Calu3 (cell line): ENCODE results near the gene RGS7BP. TPM values are rescaled to one million over a fixed set of nuclear protein-coding genes. Genes with fewer than 3 reads are reported as not detected.

Experiments
- BruUV-seq: library from RNA; stranded (reverse); fragments of 400-500 nt; replicated peaks from 2 replicates; lab custom pipeline; 2021; lab: Mats Ljungman, UMichigan
- CTCF ChIA-PET: fragments of 300-600 bp; sonication (Branson Sonifier 250); formaldehyde crosslinking; loops from one replicate; lab custom pipeline; 2022; ENCODE audit warnings: antibody characterized with exemption; lab: Charles Lee
- DNase-seq: peaks from one replicate; pipeline ENCODE4 v3.0.0; 2022
- H3K27ac Mint-ChIP-seq: one replicate; pipeline ENCODE4 v1.8.0; 2022; ENCODE audit warnings: mixed read lengths; ENCODE audit not compliant: unreplicated experiment
- H3K27me3 Mint-ChIP-seq: one replicate; pipeline ENCODE4 v1.8.0; 2022; ENCODE audit warnings: mixed read lengths; ENCODE audit not compliant: unreplicated experiment
- H3K36me3 Mint-ChIP-seq: one replicate; pipeline ENCODE4 v1.8.0; 2022; ENCODE audit warnings: mild to moderate bottlenecking, moderate library complexity, mixed read lengths; ENCODE audit not compliant: insufficient read depth, unreplicated experiment
- H3K4me1 Mint-ChIP-seq: one replicate; pipeline ENCODE4 v1.8.0; 2022; ENCODE audit warnings: mild to moderate bottlenecking, low read depth, mixed read lengths; ENCODE audit not compliant: unreplicated experiment
- H3K4me3 Mint-ChIP-seq: one replicate; pipeline ENCODE4 v1.8.0; 2022; ENCODE audit warnings: mild to moderate bottlenecking, low read depth, moderate library complexity, mixed read lengths; ENCODE audit not compliant: unreplicated experiment
- H3K9me3 Mint-ChIP-seq: one replicate; pipeline ENCODE4 v1.8.0; 2022; ENCODE audit warnings: low read depth, mixed read lengths; ENCODE audit not compliant: unreplicated experiment
- intact Hi-C: fragments of 100-400 bp; cut with micrococcal nuclease; formaldehyde crosslinking; loops from one replicate; pipeline ENCODE4 v1.10.0; 2022; ENCODE audit not compliant: unreplicated experiment
- total RNA-seq: library from RNA; stranded (reverse); gene quantifications from 2 replicates; pipeline ENCODE4 v1.2.3, GENCODE V29; 2022
- TF ChIP-seq, protein P1 (sequence below): fragments of 200-600 bp; IDR thresholded peaks from one replicate; pipeline ENCODE4 v1.8.0; 2022; ENCODE audit warnings: antibody characterized with exemption; ENCODE audit not compliant: unreplicated experiment

The RGS7BP gene
- total RNA-seq, 1 experiment from 2014 or later, result not detected

DNA sequence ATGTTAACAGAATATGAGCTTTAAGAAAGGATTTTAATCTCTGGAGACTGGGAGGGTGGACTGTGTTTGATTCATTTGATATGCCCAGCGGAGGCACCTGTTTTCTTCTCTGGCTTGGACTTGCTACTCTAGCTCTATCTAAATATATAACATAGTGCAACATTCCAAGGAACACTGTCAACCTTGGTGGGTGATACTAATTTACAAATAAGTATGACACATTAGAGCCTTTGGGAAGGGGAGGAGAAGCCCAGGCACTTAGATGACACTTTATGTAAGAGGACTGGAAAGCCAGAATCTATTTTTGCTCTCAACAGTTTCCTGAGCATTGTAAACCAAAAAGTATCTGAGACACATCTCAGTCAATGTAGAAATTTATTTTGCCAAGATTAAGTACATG is 101.1 kb downstream of the RGS7BP start:
- Mint-ChIP-seq H3K27me3 (no peaks in the 10 kb centered on the region), H3K36me3 (no peaks in the 10 kb centered on the region), H3K4me3 (no peak overlapping the region), H3K9me3 (no peaks in the 10 kb centered on the region), H3K4me1 (no peaks in the 10 kb centered on the region), H3K27ac (no peak overlapping the region)
- CTCF ChIA-PET, result no interaction called here
- BruUV-seq, result no TSS peak
- intact Hi-C loops, result no loop called here
- TF ChIP-seq, protein P1, sequence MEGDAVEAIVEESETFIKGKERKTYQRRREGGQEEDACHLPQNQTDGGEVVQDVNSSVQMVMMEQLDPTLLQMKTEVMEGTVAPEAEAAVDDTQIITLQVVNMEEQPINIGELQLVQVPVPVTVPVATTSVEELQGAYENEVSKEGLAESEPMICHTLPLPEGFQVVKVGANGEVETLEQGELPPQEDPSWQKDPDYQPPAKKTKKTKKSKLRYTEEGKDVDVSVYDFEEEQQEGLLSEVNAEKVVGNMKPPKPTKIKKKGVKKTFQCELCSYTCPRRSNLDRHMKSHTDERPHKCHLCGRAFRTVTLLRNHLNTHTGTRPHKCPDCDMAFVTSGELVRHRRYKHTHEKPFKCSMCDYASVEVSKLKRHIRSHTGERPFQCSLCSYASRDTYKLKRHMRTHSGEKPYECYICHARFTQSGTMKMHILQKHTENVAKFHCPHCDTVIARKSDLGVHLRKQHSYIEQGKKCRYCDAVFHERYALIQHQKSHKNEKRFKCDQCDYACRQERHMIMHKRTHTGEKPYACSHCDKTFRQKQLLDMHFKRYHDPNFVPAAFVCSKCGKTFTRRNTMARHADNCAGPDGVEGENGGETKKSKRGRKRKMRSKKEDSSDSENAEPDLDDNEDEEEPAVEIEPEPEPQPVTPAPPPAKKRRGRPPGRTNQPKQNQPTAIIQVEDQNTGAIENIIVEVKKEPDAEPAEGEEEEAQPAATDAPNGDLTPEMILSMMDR, result no peak
- DNase-seq, result no peak

- H3K4me3 Mint-ChIP-seq, result no peak overlapping the region
- no peaks in the 10 kb centered on the region for H3K9me3 Mint-ChIP-seq
- peaks cover 14% of the 10 kb centered on the region for H3K27me3 Mint-ChIP-seq
- CTCF ChIA-PET, result interaction anchor here (0.6 to 2.8 kb wide), 5 partner anchors 17 to 631 kb away, joined by 3 to 14 read pairs (median 6); no protein-coding TSS in a partner anchor
- intact Hi-C loops, result loop anchor here (1.0 to 5.0 kb wide), 5 partner anchors 106 to 540 kb away; partner anchors contain the start of gene RGS7BP
- peak; percentile 57 for DNase-seq
- TF ChIP-seq, protein P1, result peak; percentile 66
- no peak overlapping the region for H3K27ac Mint-ChIP-seq
- peaks cover 7% of the 10 kb centered on the region for H3K4me1 Mint-ChIP-seq
- BruUV-seq, result no TSS peak
- no peaks in the 10 kb centered on the region for H3K36me3 Mint-ChIP-seq
Observed at GRCh38 chr5:64612344-64612961, 106.6 kb downstream of the RGS7BP start.

GRCh38 chr5:64615895-64616294 is 110.1 kb downstream of the RGS7BP start:
- peaks cover 7% of the 10 kb centered on the region for H3K4me1 Mint-ChIP-seq
- no TSS peak for BruUV-seq
- no peak overlapping the region for H3K4me3 Mint-ChIP-seq
- no peaks in the 10 kb centered on the region for H3K9me3 Mint-ChIP-seq
- intact Hi-C loops, result no loop called here
- H3K36me3 Mint-ChIP-seq, result no peaks in the 10 kb centered on the region
- no peak overlapping the region for H3K27ac Mint-ChIP-seq
- H3K27me3 Mint-ChIP-seq, result peaks cover 19% of the 10 kb centered on the region
- TF ChIP-seq, protein P1, result no peak
- CTCF ChIA-PET, result no interaction called here
- DNase-seq, result no peak

GRCh38 chr5:64619609-64620008 is 113.8 kb downstream of the RGS7BP start:
- DNase-seq, result no peak
- Mint-ChIP-seq H3K27ac (no peak overlapping the region), H3K4me1 (peaks cover 7% of the 10 kb centered on the region), H3K27me3 (peaks cover 25% of the 10 kb centered on the region), H3K4me3 (no peak overlapping the region), H3K9me3 (no peaks in the 10 kb centered on the region), H3K36me3 (no peaks in the 10 kb centered on the region)
- no TSS peak for BruUV-seq
- intact Hi-C loops, result no loop called here
- CTCF ChIA-PET, result no interaction called here
- TF ChIP-seq, protein P1, result no peak
